ENCODE data around the gene SLC15A3.

DNA sequence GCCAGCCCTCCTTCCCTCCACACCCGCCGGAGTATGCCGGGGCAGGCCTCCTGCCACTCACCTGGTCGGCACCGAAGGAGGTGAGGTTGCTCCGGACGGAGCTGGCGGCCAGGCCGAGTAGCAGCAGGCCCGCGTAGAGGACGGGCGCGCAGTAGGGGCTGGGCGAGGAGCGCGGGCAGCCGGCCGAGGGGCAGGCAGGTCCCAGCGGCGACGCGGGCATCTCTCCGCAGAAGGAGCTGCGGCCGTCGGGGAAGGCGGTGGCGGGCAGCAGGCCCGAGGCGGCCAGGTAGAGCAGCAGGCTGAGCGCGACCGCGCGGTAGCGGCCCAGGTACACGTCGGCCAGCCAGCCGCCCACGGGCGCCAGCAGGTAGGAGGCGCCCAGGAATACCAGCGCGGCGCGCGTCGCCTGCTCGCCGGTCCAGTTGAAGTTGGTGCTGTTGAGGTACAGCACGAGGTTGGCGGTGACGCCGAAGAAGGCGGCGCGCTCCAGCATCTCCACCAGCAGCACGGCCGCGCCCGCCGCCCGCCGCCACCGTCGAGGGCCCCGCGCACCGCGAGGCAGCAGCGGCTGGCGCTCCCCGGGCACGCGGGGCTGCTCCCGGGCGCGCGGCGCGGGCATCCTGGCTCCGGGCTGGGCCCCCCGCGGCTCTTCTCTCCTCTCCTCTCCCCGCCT is 907 bp downstream of the SLC15A3 start:
- TF ChIP-seq CTCF (IDR thresholded peaks at IDR 0.05): no peak
- no peak for TF ChIP-seq POLR2A (IDR thresholded peaks at IDR 0.05)
